Panc1 (cell line): ENCODE data around the gene KCNH6.

ENCODE experiments used
- CTCF ChIP-seq: fragments of 450-650 bp; IDR thresholded peaks from 2 replicates; pipeline ENCODE4 v1.5.1; 2017; ENCODE audit warnings: mild to moderate bottlenecking
- POLR2AphosphoS5 ChIP-seq: IDR thresholded peaks from 2 replicates; pipeline ENCODE4 v1.6.1; 2012; ENCODE audit warnings: mild to moderate bottlenecking, low read depth, low read length, moderate library complexity
- TCF7L2 ChIP-seq: IDR thresholded peaks from 2 replicates; pipeline ENCODE4 v1.6.1; 2011; ENCODE audit warnings: mild to moderate bottlenecking, low read depth, low read length, inconsistent platforms

GRCh38 chr17:63496663-63497400, 26.3 kb upstream of the KCNH6 start:
- TF ChIP-seq CTCF (no peak), POLR2AphosphoS5 (no peak), TCF7L2 (no peak)
